Spleen (tissue), 7 donors: ENCODE measurements around the gene PAPPA.

ENCODE experiments used
- POLR2A ChIP-seq, 3 donors: fragments of 450-650 bp; IDR thresholded peaks; one replicate each; pipeline ENCODE4 v1.5.1; 2017; ENCODE audit warnings: antibody characterized with exemption in 3 of 3, mild to moderate bottlenecking in 1 of 3
- POLR2AphosphoS5 ChIP-seq, 3 donors: sonication (generic); formaldehyde crosslinking; IDR thresholded peaks; one replicate each; pipeline ENCODE4 v1.5.1; 2017; ENCODE audit warnings: antibody characterized with exemption in 3 of 3
- TF ChIP-seq, protein P1 (sequence below), 11 experiments: fragments of 200-600 bp in 7 of 11; fragments of 450-650 bp in 4 of 11; sonication (generic) in 4 of 11; IDR thresholded peaks in 8 of 11; conservative IDR thresholded peaks in 3 of 11; 1 replicate in 7 of 11; 2 replicates in 4 of 11; pipeline versions ENCODE4 v1.4.0 to v1.8.0; 2016 to 2021; ENCODE audit warnings: antibody characterized with exemption in 11 of 11, inconsistent platforms in 4 of 11, mild to moderate bottlenecking in 1 of 11
- donor health status: DM: no; HTN: no; CAD: no; lungs with moderate emphysema.
- donor health status: DM: no; HTN: no; CAD: no.
- donor health status: DM: no; HTN: no; CAD: no.

- TF ChIP-seq, protein P1, sequence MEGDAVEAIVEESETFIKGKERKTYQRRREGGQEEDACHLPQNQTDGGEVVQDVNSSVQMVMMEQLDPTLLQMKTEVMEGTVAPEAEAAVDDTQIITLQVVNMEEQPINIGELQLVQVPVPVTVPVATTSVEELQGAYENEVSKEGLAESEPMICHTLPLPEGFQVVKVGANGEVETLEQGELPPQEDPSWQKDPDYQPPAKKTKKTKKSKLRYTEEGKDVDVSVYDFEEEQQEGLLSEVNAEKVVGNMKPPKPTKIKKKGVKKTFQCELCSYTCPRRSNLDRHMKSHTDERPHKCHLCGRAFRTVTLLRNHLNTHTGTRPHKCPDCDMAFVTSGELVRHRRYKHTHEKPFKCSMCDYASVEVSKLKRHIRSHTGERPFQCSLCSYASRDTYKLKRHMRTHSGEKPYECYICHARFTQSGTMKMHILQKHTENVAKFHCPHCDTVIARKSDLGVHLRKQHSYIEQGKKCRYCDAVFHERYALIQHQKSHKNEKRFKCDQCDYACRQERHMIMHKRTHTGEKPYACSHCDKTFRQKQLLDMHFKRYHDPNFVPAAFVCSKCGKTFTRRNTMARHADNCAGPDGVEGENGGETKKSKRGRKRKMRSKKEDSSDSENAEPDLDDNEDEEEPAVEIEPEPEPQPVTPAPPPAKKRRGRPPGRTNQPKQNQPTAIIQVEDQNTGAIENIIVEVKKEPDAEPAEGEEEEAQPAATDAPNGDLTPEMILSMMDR (IDR thresholded peaks at IDR 0.05 in 8 of 11, conservative IDR thresholded peaks at IDR 0.05 in 3 of 11): no peak
- TF ChIP-seq POLR2A (IDR thresholded peaks at IDR 0.05) (no peak), POLR2AphosphoS5 (IDR thresholded peaks at IDR 0.05) (no peak)
Measured at GRCh38 chr9:116370556-116370955, 217.0 kb downstream of the PAPPA start.
